KMS-11 (cell line): Measurements from ENCODE around the gene IWS1.

Experiments
- H2AFZ ChIP-seq: fragments of 200-600 bp; sonication (generic); 2 replicates; pipeline ENCODE4 v1.6.1; 2016; ENCODE audit warnings: antibody characterized with exemption, mixed run types, low read depth
- H3K27ac ChIP-seq: fragments of 200-600 bp; sonication (generic); 2 replicates; pipeline ENCODE4 v1.6.1; 2016; ENCODE audit warnings: mild to moderate bottlenecking, mixed run types
- H3K27me3 ChIP-seq: fragments of 200-600 bp; sonication (generic); 2 replicates; pipeline ENCODE4 v1.6.1; 2017; ENCODE audit warnings: mild to moderate bottlenecking, low read depth, mixed run types, moderate library complexity; ENCODE audit not compliant: insufficient read depth
- H3K36me3 ChIP-seq: fragments of 200-600 bp; sonication (generic); 2 replicates; pipeline ENCODE4 v1.6.1; 2017; ENCODE audit warnings: mild to moderate bottlenecking, mixed run types; ENCODE audit not compliant: insufficient read depth
- H3K4me1 ChIP-seq: fragments of 200-600 bp; sonication (generic); 2 replicates; pipeline ENCODE4 v1.6.1; 2016; ENCODE audit warnings: mild to moderate bottlenecking, low read depth, mixed run types; ENCODE audit not compliant: poor library complexity, severe bottlenecking
- H3K4me2 ChIP-seq: fragments of 200-600 bp; sonication (generic); 2 replicates; pipeline ENCODE4 v1.7.0; 2016; ENCODE audit warnings: mild to moderate bottlenecking, mixed run types
- H3K4me3 ChIP-seq: fragments of 200-600 bp; sonication (generic); IDR thresholded peaks from 2 replicates; pipeline ENCODE4 v1.6.1; 2017; ENCODE audit warnings: low read depth, low read length, mixed read lengths; ENCODE audit not compliant: insufficient read depth
- H3K79me2 ChIP-seq: fragments of 200-600 bp; sonication (generic); 2 replicates; pipeline ENCODE4 v1.6.1; 2016; ENCODE audit warnings: low read depth, mixed run types; ENCODE audit not compliant: insufficient read depth
- H3K9ac ChIP-seq: fragments of 200-600 bp; sonication (generic); 2 replicates; pipeline ENCODE4 v1.6.1; 2016; ENCODE audit warnings: mild to moderate bottlenecking, mixed run types
- H4K20me1 ChIP-seq: fragments of 200-600 bp; sonication (generic); 2 replicates; pipeline ENCODE4 v1.6.1; 2016; ENCODE audit warnings: mild to moderate bottlenecking, mixed run types; ENCODE audit not compliant: insufficient read depth
- CTCF ChIP-seq: fragments of 200-600 bp; sonication (generic); conservative IDR thresholded peaks from 2 replicates; pipeline ENCODE4 v1.6.1; 2017; ENCODE audit warnings: low read depth, mild to moderate bottlenecking, antibody characterized with exemption, low read length, moderate library complexity, mixed read lengths

The IWS1 gene

GRCh38 chr2:127503491-127503890 is 22.8 kb downstream of the IWS1 start:
- H2AFZ ChIP-seq, result no peak overlapping the region
- no peaks in the 10 kb centered on the region for H3K4me1 ChIP-seq
- H3K9ac ChIP-seq, result no peak overlapping the region
- H3K27ac ChIP-seq, result no peak overlapping the region
- no peak overlapping the region for H3K4me2 ChIP-seq
- TF ChIP-seq CTCF, result no peak
- H4K20me1 ChIP-seq, result no peaks in the 10 kb centered on the region
- peaks cover 14% of the 10 kb centered on the region; the same call in 1 of the 2 replicates for H3K36me3 ChIP-seq
- H3K79me2 ChIP-seq, result peaks cover 21% of the 10 kb centered on the region
- H3K4me3 ChIP-seq, result no peak overlapping the region
- no peaks in the 10 kb centered on the region for H3K27me3 ChIP-seq

DNA sequence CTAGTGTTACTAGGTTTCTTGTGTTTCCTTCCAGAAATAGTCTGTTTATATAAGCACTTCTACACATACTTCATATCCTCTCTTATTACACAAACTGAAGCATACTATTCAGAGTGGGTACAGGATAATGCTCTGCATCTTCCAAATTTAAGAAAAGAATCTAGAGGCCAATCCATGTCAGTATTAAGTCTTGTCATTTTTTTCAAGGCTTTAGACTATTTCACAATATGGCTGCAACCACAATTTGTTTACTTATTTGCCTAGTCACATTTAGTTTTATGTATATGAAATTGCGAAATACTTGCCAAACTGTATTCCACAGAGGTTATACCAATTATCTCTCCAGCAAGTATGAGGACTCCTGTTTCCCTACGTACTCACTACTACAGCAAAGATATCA is 27.9 kb downstream of the IWS1 start:
- no peaks in the 10 kb centered on the region for H3K79me2 ChIP-seq
- no peak overlapping the region for H2AFZ ChIP-seq
- H3K9ac ChIP-seq, result no peak overlapping the region
- no peaks in the 10 kb centered on the region for H3K4me1 ChIP-seq
- H3K36me3 ChIP-seq, result peaks cover 9% of the 10 kb centered on the region; the same call in 1 of the 2 replicates
- no peak overlapping the region for H3K27ac ChIP-seq
- no peaks in the 10 kb centered on the region for H3K27me3 ChIP-seq
- H3K4me2 ChIP-seq, result no peak overlapping the region
- no peak overlapping the region for H3K4me3 ChIP-seq
- H4K20me1 ChIP-seq, result no peaks in the 10 kb centered on the region
- no peak for TF ChIP-seq CTCF

DNA sequence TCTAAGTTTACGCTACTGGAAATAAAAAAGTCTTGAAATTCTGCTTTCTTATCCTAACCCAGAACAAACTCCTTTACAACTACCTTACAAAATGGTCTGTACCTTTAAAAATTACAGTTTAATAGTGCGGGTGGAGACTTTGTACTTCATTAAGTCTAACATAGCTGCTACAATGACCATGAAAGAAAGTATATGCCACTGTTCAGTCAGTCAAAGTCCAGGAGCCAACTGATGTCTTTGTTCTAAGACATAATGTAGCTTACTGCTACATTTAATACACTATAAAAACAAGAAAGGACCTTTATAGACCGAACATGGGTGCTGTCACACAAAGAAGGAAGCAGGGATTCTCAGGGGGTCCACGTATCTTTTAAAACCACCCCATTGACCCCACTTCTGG is 36.0 kb downstream of the IWS1 start:
- no peak overlapping the region for H3K27ac ChIP-seq
- H3K9ac ChIP-seq, result no peak overlapping the region

GRCh38 chr2:127486247-127487058 is 39.8 kb downstream of the IWS1 start:
- Histone ChIP-seq H3K9ac (no peak overlapping the region), H4K20me1 (no peaks in the 10 kb centered on the region), H3K4me2 (no peak overlapping the region), H3K27ac (no peak overlapping the region), H3K27me3 (no peaks in the 10 kb centered on the region), H3K4me3 (no peak overlapping the region), H3K4me1 (no peaks in the 10 kb centered on the region), H2AFZ (no peak overlapping the region), H3K79me2 (no peaks in the 10 kb centered on the region), H3K36me3 (0 out of 2 replicates have a peak, but pooled peaks cover 6% of the 10 kb centered on the region)
- no peak for TF ChIP-seq CTCF

More for the DNA sequence above, 36.0 kb downstream of the IWS1 start:
- no peak overlapping the region for H2AFZ ChIP-seq
- H3K4me2 ChIP-seq, result no peak overlapping the region
- H3K79me2 ChIP-seq, result no peaks in the 10 kb centered on the region
- no peaks in the 10 kb centered on the region for H4K20me1 ChIP-seq
- H3K4me3 ChIP-seq, result no peak overlapping the region
- TF ChIP-seq CTCF, result no peak
- H3K36me3 ChIP-seq, result 0 out of 2 replicates have a peak, but pooled peaks cover 6% of the 10 kb centered on the region
- no peaks in the 10 kb centered on the region for H3K4me1 ChIP-seq
- H3K27me3 ChIP-seq, result no peaks in the 10 kb centered on the region
